Psoas muscle (tissue), 8 donors: Measurements from ENCODE around the gene RAB3GAP2. TPM values are rescaled to one million over a fixed set of nuclear protein-coding genes. Genes with fewer than 3 reads are reported as not detected.

Experiments used
- ATAC-seq, 4 donors: fragments of 200-7000 bp; cut with Tn5 transposase; one replicate each; pipeline ENCODE4 v1.9.1; 2020; ENCODE audit warnings: moderate library complexity in 3 of 4, mild to moderate bottlenecking in 2 of 4
- DNase-seq, 2 donors: peaks; one replicate each; pipeline ENCODE4 v3.0.0-alpha.2; 2020
- H3K27ac ChIP-seq: fragments of 200-600 bp; one replicate; pipeline ENCODE4 v1.8.0; 2022
- H3K27me3 ChIP-seq, 3 donors: fragments of 200-600 bp in 1 of 3; one replicate each; pipeline versions ENCODE4 v1.6.1 to v1.8.0; 2013 to 2022; ENCODE audit warnings: low read length in 2 of 3, mild to moderate bottlenecking in 2 of 3, moderate library complexity in 1 of 3; ENCODE audit not compliant: insufficient read depth in 3 of 3
- H3K36me3 ChIP-seq, 2 donors: fragments of 200-600 bp in 1 of 2; one replicate each; pipeline versions ENCODE4 v1.6.1 to v1.8.0; 2013 to 2022; ENCODE audit warnings: low read depth in 1 of 2, mild to moderate bottlenecking in 1 of 2, moderate library complexity in 1 of 2; ENCODE audit not compliant: insufficient read depth in 1 of 2
- H3K4me1 ChIP-seq: fragments of 200-600 bp; one replicate; pipeline ENCODE4 v1.8.0; 2022
- H3K4me3 ChIP-seq: fragments of 200-600 bp; one replicate; pipeline ENCODE4 v1.8.0; 2022; ENCODE audit warnings: mild to moderate bottlenecking
- H3K9me3 ChIP-seq: fragments of 200-600 bp; one replicate; pipeline ENCODE4 v1.8.0; 2022
- WGBS, 3 donors: extraction: QIAGEN DNeasy Blood & Tissue Kit; methylation state at CpG; one replicate each; pipeline versions ENCODE4 v1.1.6 to v1.1.7; 2013; 5-methylcytosine and 5-hydroxymethylcytosine counted together
- intact Hi-C, 2 donors: fragments of 100-400 bp; cut with DNase I; formaldehyde crosslinking; loops; one replicate each; pipeline versions ENCODE4 v1.11.0 to v1.14.2; 2022
- polyA plus RNA-seq, 3 donors: library from polyadenylated mRNA; stranded (reverse); fragments of 200-250 nt; gene quantifications; one replicate each; pipeline ENCODE4 v1.2.3, GENCODE V29; 2013
- total RNA-seq, 4 donors: library from RNA; stranded (reverse); fragmentation: NEBNext Ultra II Directional in 2 of 4; extraction: Animal tissue kit (Norgen Biotek cat#: 25700) in 2 of 4; gene quantifications; one replicate each; pipeline versions ENCODE4 v1.2.1 to v1.2.4, GENCODE V29; 2021 to 2023
- TF ChIP-seq, protein P1 (sequence below): fragments of 200-600 bp; IDR thresholded peaks from one replicate; pipeline ENCODE4 v1.8.0; 2022; ENCODE audit warnings: antibody characterized with exemption
- donor health status: healthy with polysubstance abuse.
- donor health status: DM: no; HTN: no; CAD: no; lungs with moderate emphysema.
- donor health status: Bipolar disorder and iron deficiency.
- donor health status: healthy.
- donor health status: DM: yes; HTN: yes; CAD: no.
- donor health status: DM: no; HTN: no; CAD: no.
- donor health status: DM: no; HTN: no; CAD: no.
- donor health status: DM: yes; HTN: yes; CAD: no.

Gene RAB3GAP2
- total and polyA plus RNA-seq, 7 donors: 5.8 to 28.6 (median 18.6) TPM

- DNase-seq: no peak
- no peaks in the 10 kb centered on the region for H3K27me3 ChIP-seq
- intact Hi-C loops: no loop called here
- 77 to 80% (median 78%) methylated on average over 3 of the region's 3 CpGs for WGBS, 3 donors
- no peaks in the 10 kb centered on the region for H3K4me1 ChIP-seq
- no peak overlapping the region for H3K27ac ChIP-seq
- TF ChIP-seq, protein P1, sequence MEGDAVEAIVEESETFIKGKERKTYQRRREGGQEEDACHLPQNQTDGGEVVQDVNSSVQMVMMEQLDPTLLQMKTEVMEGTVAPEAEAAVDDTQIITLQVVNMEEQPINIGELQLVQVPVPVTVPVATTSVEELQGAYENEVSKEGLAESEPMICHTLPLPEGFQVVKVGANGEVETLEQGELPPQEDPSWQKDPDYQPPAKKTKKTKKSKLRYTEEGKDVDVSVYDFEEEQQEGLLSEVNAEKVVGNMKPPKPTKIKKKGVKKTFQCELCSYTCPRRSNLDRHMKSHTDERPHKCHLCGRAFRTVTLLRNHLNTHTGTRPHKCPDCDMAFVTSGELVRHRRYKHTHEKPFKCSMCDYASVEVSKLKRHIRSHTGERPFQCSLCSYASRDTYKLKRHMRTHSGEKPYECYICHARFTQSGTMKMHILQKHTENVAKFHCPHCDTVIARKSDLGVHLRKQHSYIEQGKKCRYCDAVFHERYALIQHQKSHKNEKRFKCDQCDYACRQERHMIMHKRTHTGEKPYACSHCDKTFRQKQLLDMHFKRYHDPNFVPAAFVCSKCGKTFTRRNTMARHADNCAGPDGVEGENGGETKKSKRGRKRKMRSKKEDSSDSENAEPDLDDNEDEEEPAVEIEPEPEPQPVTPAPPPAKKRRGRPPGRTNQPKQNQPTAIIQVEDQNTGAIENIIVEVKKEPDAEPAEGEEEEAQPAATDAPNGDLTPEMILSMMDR: no peak
- no peak overlapping the region for H3K4me3 ChIP-seq
- no peaks in the 10 kb centered on the region for H3K36me3 ChIP-seq
- ATAC-seq: no peak
- peaks cover 4% of the 10 kb centered on the region for H3K9me3 ChIP-seq
These were observed 35.4 kb upstream of the RAB3GAP2 start for GRCh38 chr1:220307607-220308006.

- intact Hi-C loops: no loop called here
- Histone ChIP-seq H3K9me3 (peaks cover 4% of the 10 kb centered on the region), H3K4me3 (no peak overlapping the region), H3K36me3 (no peaks in the 10 kb centered on the region), H3K4me1 (no peaks in the 10 kb centered on the region), H3K27ac (no peak overlapping the region), H3K27me3 (no peaks in the 10 kb centered on the region)
- TF ChIP-seq, protein P1: no peak
- ATAC-seq (no peak), DNase-seq (no peak)
- WGBS, 3 donors: 92 to 100% (median 100%) methylated on average over 1 of the region's 1 CpG
These were observed 34.1 kb upstream of the RAB3GAP2 start for GRCh38 chr1:220306339-220306738.

- 84 to 87% (median 86%) methylated on average over 4 of the region's 4 CpGs for WGBS, 3 donors
- no peaks in the 10 kb centered on the region for H3K4me1 ChIP-seq
- intact Hi-C loops: loop anchor here in 1 of 2 donors (5.0 kb wide), 1 partner anchor 443 kb away; the partner anchor contains the start of gene MTARC2
- H3K27ac ChIP-seq: no peak overlapping the region
- TF ChIP-seq, protein P1: no peak
- H3K4me3 ChIP-seq: no peak overlapping the region
- ATAC-seq (no peak), DNase-seq (no peak)
- H3K9me3 ChIP-seq: peaks cover 4% of the 10 kb centered on the region
- H3K27me3 ChIP-seq: no peaks in the 10 kb centered on the region
- no peaks in the 10 kb centered on the region for H3K36me3 ChIP-seq
These were observed 31.6 kb upstream of the RAB3GAP2 start for GRCh38 chr1:220303871-220304270.

DNA sequence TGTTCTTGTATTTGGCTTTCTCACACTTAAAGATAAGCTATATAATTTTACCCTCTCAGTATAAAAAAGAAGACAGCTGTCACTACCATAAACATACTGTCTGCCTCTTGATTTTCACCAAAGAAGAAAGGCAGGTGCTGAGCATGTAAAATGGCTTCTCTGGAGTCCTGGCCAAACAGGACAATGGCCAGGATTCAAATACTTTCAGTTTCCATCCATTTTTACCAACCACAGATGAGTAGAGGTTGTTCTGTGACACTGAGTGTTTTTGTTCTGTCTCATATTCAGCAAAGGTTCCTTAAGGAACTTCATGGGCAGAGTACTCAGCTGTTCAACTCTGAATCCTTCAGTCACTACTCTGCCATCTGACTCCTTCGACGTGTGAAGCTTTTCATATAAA is 29.4 kb upstream of the RAB3GAP2 start:
- H3K9me3 ChIP-seq: peaks cover 4% of the 10 kb centered on the region
- 41 to 44% (median 44%) methylated on average over 2 of the region's 2 CpGs for WGBS, 3 donors
- ATAC-seq (no peak), DNase-seq (no peak)
- intact Hi-C loops: loop anchor here in 1 of 2 donors (5.0 kb wide), 1 partner anchor 446 kb away; the partner anchor contains the start of gene MTARC2
- H3K4me1 ChIP-seq: no peaks in the 10 kb centered on the region
- H3K27me3 ChIP-seq: no peaks in the 10 kb centered on the region
- H3K36me3 ChIP-seq: no peaks in the 10 kb centered on the region
- no peak overlapping the region for H3K27ac ChIP-seq
- no peak overlapping the region for H3K4me3 ChIP-seq
- TF ChIP-seq, protein P1: no peak
